ENCODE measurements around the gene DSN1. TPM values are rescaled to one million over a fixed set of nuclear protein-coding genes. Genes with fewer than 3 reads are reported as not detected.

Gene DSN1
- total RNA-seq, 2 donors from 2014 or later: 1.8 to 5.6 TPM

DNA sequence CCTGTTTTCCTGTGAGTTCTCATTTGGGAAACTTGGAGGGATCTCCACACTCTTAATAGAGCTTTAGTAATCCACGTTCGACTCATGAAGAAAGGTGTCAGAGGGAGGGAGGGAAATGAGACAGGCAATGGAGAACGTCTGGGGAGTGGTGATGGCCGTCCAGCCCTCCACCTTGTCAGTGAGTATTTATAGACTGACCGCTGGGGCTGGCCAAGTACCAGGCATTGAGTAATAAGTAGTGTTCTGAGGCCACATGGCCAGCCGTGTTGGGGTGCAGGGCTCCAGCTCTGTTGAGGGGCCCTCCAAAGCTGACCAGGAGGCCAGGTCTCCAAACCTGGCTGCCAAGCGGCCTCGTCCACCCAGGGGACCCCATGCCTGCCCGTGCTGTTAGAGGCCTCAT, 11.3 kb upstream of the DSN1 start:
- Histone ChIP-seq H3K27ac (no peak overlapping the region), H3K4me1 (no peaks in the 10 kb centered on the region), H3K9me3 (no peaks in the 10 kb centered on the region), H3K4me3 (no peak overlapping the region), H3K27me3 (no peaks in the 10 kb centered on the region), H3K36me3 (replicated peaks in 1 of 2; ENCODE audit: insufficient read depth in 1 of 2, low read depth in 2 of 2) (no peaks in the 10 kb centered on the region)
- 81 to 83% methylated on average over 9 of the region's 9 CpGs for WGBS, 2 donors
- no peak for TF ChIP-seq POLR2A (IDR thresholded peaks at IDR 0.05)
- TF ChIP-seq, protein P1, sequence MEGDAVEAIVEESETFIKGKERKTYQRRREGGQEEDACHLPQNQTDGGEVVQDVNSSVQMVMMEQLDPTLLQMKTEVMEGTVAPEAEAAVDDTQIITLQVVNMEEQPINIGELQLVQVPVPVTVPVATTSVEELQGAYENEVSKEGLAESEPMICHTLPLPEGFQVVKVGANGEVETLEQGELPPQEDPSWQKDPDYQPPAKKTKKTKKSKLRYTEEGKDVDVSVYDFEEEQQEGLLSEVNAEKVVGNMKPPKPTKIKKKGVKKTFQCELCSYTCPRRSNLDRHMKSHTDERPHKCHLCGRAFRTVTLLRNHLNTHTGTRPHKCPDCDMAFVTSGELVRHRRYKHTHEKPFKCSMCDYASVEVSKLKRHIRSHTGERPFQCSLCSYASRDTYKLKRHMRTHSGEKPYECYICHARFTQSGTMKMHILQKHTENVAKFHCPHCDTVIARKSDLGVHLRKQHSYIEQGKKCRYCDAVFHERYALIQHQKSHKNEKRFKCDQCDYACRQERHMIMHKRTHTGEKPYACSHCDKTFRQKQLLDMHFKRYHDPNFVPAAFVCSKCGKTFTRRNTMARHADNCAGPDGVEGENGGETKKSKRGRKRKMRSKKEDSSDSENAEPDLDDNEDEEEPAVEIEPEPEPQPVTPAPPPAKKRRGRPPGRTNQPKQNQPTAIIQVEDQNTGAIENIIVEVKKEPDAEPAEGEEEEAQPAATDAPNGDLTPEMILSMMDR (IDR thresholded peaks at IDR 0.05): no peak
- no peak for DNase-seq
- intact Hi-C loops (cut with DNase I): no loop called here
- ATAC-seq: no peak

- TF ChIP-seq, protein P1 (IDR thresholded peaks at IDR 0.05): no peak
- TF ChIP-seq POLR2A (IDR thresholded peaks at IDR 0.05): no peak
- Histone ChIP-seq H3K36me3 (replicated peaks in 1 of 2; ENCODE audit: insufficient read depth in 1 of 2, low read depth in 2 of 2) (no peaks in the 10 kb centered on the region), H3K4me1 (no peaks in the 10 kb centered on the region), H3K4me3 (no peak overlapping the region), H3K27ac (no peak overlapping the region), H3K27me3 (no peaks in the 10 kb centered on the region), H3K9me3 (no peaks in the 10 kb centered on the region)
- DNase-seq (no peak), ATAC-seq (no peak)
- intact Hi-C loops (cut with DNase I): no loop called here
- WGBS, 2 donors: 93 to 100% methylated on average over 1 to 7 of the region's 7 CpGs
These were observed 10.6 kb upstream of the DSN1 start for GRCh38 chr20:36784116-36784515.

DNA sequence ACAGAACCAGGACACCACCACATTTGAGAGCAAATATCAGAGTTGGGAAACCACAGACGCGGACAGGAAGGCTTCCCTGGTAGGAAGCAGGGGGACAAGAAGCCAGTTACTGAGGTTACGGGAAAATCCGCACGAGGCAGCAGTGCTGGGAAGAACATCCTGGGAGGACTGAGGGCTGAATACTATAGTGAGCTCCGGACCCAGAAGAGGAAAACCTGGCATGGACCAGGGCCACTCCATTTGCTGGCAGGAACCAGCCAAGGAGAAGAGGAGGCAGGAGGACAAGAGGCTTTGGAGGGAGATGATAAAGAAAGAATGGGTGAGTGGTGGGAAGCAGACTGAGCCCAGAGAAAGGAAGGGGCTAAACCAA, 6.1 kb upstream of the DSN1 start:
- no peaks in the 10 kb centered on the region for H3K9me3 ChIP-seq
- TF ChIP-seq, protein P1 (IDR thresholded peaks at IDR 0.05): no peak
- TF ChIP-seq POLR2A (IDR thresholded peaks at IDR 0.05): no peak
- no peak overlapping the region for H3K4me3 ChIP-seq
- H3K4me1 ChIP-seq: no peaks in the 10 kb centered on the region
- DNase-seq (no peak), ATAC-seq (no peak)
- H3K27ac ChIP-seq: no peak overlapping the region
- WGBS, 2 donors: 60 to 62% methylated on average over 6 of the region's 6 CpGs
- H3K36me3 ChIP-seq (replicated peaks in 1 of 2; ENCODE audit: insufficient read depth in 1 of 2, low read depth in 2 of 2): no peaks in the 10 kb centered on the region
- intact Hi-C loops (cut with DNase I): no loop called here
- H3K27me3 ChIP-seq: no peaks in the 10 kb centered on the region

DNA sequence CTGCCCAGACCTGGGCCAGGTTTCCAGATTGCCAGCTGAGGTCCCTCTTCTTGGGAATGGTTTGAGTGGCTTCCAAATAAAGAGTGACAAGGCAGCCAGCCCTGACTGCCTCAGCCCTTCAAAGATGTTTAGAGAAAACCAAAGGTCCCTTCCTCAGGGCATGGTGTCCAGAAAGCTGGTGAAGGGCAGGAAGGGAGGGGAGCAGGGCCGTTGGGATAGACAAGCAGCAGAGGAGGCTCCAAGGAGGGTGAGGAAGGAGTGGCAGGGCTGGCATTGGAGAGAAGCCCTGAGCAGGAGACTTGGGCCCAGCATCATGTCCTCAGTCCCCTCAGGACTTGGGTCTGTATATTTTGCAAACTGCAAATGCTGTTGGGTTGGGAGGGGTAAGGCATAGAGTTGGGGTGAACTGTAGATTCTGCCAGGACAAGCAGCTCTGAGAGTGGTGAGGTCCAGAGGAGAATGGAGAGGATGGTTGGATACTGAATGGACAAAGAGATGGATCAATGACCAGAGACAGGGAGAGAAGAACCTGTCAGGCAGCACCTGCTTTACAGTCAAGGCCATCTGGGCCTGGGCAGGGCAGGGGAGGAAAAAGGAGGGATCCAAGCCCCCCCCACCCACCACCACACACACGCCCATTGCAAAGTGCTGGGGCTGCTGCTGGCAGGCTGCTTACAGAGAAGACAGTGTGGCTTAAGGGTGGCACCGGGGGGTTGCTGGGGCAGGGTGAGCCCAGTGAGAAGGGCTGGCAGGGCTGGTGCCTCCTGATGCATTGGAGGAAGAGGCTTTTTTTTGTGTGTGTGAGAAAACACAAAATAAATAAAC, 5.5 kb upstream of the DSN1 start:
- Histone ChIP-seq H3K4me3 (no peak overlapping the region), H3K9me3 (no peaks in the 10 kb centered on the region), H3K4me1 (peaks cover 4% of the 10 kb centered on the region), H3K36me3 (replicated peaks in 1 of 2; ENCODE audit: insufficient read depth in 1 of 2, low read depth in 2 of 2) (no peaks in the 10 kb centered on the region), H3K27me3 (no peaks in the 10 kb centered on the region), H3K27ac (no peak overlapping the region)
- ATAC-seq (no peak), DNase-seq (no peak)
- intact Hi-C loops (cut with DNase I): no loop called here
- WGBS, 2 donors: 42 to 56% methylated on average over 3 of the region's 3 CpGs
- TF ChIP-seq, protein P1 (IDR thresholded peaks at IDR 0.05): no peak
- TF ChIP-seq POLR2A (IDR thresholded peaks at IDR 0.05): no peak

- Histone ChIP-seq H3K4me3 (no peak overlapping the region), H3K4me1 (peaks cover 12% of the 10 kb centered on the region), H3K36me3 (replicated peaks in 1 of 2; ENCODE audit: insufficient read depth in 1 of 2, low read depth in 2 of 2) (no peaks in the 10 kb centered on the region), H3K9me3 (no peaks in the 10 kb centered on the region), H3K27ac (no peak overlapping the region), H3K27me3 (no peaks in the 10 kb centered on the region)
- intact Hi-C loops (cut with DNase I): no loop called here
- no peak for DNase-seq
- no peak for ATAC-seq
- 83 to 84% methylated on average over 2 to 3 of the region's 3 CpGs for WGBS, 2 donors
- TF ChIP-seq, protein P1 (IDR thresholded peaks at IDR 0.05): no peak
- TF ChIP-seq POLR2A (IDR thresholded peaks at IDR 0.05): no peak
These were observed 4.0 kb upstream of the DSN1 start for GRCh38 chr20:36777576-36777975.

Data from body of pancreas (tissue), 4 donors.